AG10803 (cell line): ENCODE measurements around the gene ZDHHC20.

Experiments used
- DNase-seq: peaks from one replicate; pipeline ENCODE4 v3.0.0; 2010; ENCODE audit warnings: low read depth
- H3K4me3 ChIP-seq: 2 replicates; pipeline ENCODE4 v1.5.1; 2011; ENCODE audit warnings: mild to moderate bottlenecking, low read length, control low read depth
- TF ChIP-seq, protein P1 (sequence below): conservative IDR thresholded peaks from 2 replicates; pipeline ENCODE4 v1.5.1; 2011; ENCODE audit warnings: mild to moderate bottlenecking, low read length, control low read depth, inconsistent platforms

The ZDHHC20 gene

DNA sequence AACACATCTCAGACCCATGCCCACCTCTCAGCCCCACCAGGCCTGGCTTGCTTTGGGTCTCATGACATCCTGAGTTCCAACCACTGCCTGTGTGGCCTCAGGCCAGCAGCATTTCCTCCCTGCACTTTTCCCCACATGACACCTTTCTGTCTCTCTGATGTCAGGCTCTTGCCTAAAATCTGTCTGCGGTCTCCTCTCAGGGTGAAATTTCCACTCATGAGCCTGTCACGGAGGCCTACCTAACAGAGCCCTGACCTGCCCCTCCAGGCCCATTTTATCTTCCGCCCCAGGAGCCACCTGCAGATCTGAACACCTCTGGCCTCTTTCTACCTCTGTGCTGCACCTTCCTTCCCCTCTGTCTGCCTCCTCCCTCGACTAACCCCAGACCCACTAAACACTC lies 93.5 kb downstream of the ZDHHC20 start:
- DNase-seq: no peak
- TF ChIP-seq, protein P1, sequence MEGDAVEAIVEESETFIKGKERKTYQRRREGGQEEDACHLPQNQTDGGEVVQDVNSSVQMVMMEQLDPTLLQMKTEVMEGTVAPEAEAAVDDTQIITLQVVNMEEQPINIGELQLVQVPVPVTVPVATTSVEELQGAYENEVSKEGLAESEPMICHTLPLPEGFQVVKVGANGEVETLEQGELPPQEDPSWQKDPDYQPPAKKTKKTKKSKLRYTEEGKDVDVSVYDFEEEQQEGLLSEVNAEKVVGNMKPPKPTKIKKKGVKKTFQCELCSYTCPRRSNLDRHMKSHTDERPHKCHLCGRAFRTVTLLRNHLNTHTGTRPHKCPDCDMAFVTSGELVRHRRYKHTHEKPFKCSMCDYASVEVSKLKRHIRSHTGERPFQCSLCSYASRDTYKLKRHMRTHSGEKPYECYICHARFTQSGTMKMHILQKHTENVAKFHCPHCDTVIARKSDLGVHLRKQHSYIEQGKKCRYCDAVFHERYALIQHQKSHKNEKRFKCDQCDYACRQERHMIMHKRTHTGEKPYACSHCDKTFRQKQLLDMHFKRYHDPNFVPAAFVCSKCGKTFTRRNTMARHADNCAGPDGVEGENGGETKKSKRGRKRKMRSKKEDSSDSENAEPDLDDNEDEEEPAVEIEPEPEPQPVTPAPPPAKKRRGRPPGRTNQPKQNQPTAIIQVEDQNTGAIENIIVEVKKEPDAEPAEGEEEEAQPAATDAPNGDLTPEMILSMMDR: no peak

DNA sequence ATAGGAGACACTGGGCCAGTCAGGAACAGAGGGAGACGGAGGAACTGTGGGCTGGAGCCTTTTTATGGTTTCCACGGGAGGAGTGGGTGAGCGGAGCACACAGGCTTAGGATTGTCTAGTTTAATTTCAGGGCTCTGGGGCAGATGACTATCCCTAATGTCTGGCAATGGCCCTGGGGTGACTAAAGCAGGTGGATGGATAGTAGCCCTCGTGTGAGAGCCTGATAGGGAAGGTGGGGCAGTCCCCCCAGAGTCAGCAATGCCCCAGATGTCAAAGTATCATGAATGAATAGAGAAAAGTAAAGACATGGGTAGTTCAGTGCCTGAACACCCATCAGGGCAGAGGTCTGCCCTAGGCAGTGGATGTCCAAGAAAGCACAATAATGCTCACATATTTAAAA lies 94.2 kb downstream of the ZDHHC20 start:
- no peak for DNase-seq
- H3K4me3 ChIP-seq: no peak overlapping the region
- TF ChIP-seq, protein P1: no peak

More for the DNA sequence above, 93.5 kb downstream of the ZDHHC20 start:
- H3K4me3 ChIP-seq: no peak overlapping the region

DNA sequence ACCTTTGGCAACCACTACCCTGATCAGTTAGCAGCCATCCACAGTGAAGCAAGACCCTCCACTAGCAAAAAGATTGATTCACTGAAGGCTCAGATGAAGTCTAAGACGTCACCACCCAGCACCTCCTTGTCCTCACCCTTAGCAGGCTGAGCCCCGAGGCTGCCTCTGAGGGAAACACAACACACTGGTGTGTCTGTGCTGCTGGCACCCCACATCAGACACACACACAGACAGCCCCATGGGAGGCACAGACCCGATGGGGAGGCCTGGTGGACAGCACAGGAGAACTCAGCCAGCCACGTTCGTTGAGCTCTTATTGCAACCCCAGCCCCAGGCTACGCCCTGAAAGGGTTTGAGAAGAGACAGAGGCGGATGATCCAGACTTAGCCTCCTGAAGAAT lies 94.7 kb downstream of the ZDHHC20 start:
- TF ChIP-seq, protein P1: no peak
- no peak for DNase-seq
- no peak overlapping the region for H3K4me3 ChIP-seq

DNA sequence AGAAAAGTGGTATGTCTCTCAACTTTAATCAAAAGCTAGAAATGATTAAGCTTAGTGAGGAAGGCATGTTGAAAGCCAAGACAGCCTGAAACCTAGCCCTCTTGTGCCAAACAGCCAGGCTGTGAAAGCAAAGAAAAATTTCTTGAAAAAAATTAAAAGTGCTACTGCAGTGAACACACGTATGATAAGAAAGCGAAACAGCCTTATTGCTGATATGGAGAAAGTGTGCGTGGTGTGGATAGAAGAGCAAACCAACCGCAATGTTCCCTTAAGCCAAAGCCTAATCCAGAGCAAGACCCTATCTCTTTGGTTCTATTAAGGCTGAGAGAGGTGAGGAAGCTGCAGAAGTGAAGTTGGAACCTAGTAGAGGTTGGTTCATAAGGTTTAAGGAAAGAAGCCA lies 96.4 kb downstream of the ZDHHC20 start:
- TF ChIP-seq, protein P1: no peak
- DNase-seq: no peak
- H3K4me3 ChIP-seq: no peak overlapping the region

DNA sequence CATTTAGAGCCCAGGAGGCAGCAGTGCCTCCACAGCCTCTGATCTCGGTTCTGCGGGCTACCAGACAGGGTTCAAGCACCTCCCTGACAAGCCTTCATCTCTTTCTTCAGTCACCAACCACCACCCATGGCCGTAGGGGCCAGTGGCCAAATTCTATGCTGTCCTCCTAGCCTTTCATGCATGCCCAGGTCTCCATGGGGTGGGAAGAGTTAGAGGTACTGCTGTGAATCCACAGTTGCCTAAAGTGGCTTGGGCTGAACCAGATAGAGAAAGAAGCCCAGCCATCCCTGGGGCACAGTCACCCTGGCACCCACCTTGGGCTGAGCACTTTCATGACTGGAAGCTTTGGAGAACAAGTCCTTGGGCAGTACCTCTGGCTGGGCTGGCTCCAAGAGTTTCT lies 97.4 kb downstream of the ZDHHC20 start:
- TF ChIP-seq, protein P1: no peak
- no peak overlapping the region for H3K4me3 ChIP-seq
- DNase-seq: no peak

DNA sequence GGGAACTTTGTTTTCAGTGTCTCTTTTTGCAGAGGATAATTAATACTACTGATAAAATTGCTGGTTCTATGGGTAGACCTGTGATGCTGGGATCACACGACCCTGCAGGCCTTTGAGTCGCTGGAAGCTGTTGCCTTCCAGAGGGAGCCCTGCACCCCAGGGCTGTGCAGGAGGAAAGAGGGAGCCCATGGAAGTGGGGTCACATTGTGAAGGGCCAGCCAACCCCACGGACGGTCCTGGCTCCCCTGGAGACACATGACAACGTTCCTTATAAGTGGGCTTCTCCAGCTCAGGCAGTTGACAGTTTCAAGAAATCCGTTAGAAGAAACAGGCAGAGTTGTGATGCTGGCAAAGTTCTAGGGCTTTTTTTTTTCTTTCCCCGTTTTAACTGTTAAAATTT lies 98.0 kb downstream of the ZDHHC20 start:
- H3K4me3 ChIP-seq: no peak overlapping the region
- no peak for DNase-seq
- TF ChIP-seq, protein P1: no peak

DNA sequence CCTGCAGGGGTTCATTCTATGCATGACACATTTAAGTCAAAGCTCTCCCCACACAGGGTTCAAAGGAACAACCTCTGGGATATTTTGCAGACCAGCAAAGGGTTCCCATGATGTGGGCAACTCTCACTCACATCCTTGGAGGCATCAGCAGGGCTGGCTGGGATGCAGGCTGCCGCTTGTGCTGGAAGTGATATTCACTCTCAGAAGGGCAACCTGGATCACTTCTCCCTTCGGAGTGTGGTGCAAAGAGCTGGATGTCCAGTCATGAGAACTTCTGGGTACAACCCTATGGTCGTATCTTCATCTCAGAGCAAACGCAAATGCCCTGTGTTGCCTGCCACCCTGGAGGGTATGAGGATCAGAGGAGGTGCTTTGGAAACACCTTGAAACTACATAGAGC lies 98.6 kb downstream of the ZDHHC20 start:
- no peak overlapping the region for H3K4me3 ChIP-seq
- DNase-seq: no peak
- TF ChIP-seq, protein P1: no peak
